ENCODE results near the gene KBTBD12.
"Not testable (repeated sequence)": the region's sequence is repeated elsewhere in the genome, so short reads cannot be mapped to it uniquely, and the experiment has no call there.

The KBTBD12 gene

DNA sequence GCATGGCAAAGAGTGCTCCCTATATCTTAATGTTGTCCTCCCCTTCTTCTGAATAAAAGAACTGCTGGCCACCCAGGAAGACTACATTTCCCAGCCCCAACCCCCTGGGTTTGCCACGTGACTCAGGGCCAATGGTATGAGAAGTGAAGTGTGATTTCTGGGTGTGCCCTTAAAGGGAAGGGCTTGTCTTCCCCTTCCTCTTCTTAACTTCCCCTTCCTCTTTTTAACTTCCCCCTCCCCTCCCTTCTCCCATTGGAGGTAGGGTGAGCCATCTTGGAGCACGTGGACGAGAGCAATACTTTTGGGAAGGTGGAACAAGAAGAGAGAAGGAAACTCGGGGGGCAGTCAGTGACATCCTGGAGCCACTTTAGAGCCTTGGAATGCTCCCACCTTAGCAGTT, 6.8 kb upstream of the KBTBD12 start:
- no peak overlapping the region for H3K27ac ChIP-seq
- H3K27me3 ChIP-seq = no peaks in the 10 kb centered on the region
- H3K9me3 ChIP-seq = no peaks in the 10 kb centered on the region
- no peaks in the 10 kb centered on the region for H3K36me3 ChIP-seq
- TF ChIP-seq, protein P1, sequence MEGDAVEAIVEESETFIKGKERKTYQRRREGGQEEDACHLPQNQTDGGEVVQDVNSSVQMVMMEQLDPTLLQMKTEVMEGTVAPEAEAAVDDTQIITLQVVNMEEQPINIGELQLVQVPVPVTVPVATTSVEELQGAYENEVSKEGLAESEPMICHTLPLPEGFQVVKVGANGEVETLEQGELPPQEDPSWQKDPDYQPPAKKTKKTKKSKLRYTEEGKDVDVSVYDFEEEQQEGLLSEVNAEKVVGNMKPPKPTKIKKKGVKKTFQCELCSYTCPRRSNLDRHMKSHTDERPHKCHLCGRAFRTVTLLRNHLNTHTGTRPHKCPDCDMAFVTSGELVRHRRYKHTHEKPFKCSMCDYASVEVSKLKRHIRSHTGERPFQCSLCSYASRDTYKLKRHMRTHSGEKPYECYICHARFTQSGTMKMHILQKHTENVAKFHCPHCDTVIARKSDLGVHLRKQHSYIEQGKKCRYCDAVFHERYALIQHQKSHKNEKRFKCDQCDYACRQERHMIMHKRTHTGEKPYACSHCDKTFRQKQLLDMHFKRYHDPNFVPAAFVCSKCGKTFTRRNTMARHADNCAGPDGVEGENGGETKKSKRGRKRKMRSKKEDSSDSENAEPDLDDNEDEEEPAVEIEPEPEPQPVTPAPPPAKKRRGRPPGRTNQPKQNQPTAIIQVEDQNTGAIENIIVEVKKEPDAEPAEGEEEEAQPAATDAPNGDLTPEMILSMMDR (IDR thresholded peaks at IDR 0.05) = no peak
- peaks cover 0 to 17% (median 13%) of the 10 kb centered on the region in 4 donors for H3K4me1 ChIP-seq
- DNase-seq = peak in 1 of 2 donors; percentile 31
- intact Hi-C loops (cut with DNase I; ENCODE audit: low total_unique reads) = no loop called here
- H3K4me3 ChIP-seq = no peak overlapping the region

DNA sequence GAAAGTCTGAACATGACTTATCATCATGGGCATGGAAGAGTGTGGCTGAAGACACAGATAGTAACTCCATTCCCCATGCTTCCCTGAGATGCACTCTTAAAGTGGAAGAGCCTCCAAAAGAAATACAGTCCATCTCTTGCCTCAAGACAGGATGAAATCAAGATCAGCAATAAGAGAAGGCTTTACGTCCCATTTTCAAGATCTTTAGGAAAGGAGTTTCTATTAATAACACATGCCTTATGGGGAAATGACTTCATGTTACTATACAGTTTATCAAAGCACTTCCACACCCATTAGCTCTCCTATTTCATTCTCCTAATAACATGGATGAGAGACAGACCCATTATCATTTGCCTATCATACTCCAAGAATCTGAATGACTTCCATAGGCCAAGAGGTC, 6.1 kb upstream of the KBTBD12 start:
- peaks cover 0 to 17% (median 13%) of the 10 kb centered on the region in 4 donors for H3K4me1 ChIP-seq
- intact Hi-C loops (cut with DNase I; ENCODE audit: low total_unique reads) = no loop called here
- H3K27ac ChIP-seq = no peak overlapping the region
- no peak overlapping the region for H3K4me3 ChIP-seq
- H3K9me3 ChIP-seq = no peaks in the 10 kb centered on the region
- H3K36me3 ChIP-seq = no peaks in the 10 kb centered on the region
- TF ChIP-seq, protein P1 (IDR thresholded peaks at IDR 0.05) = no peak
- no peaks in the 10 kb centered on the region for H3K27me3 ChIP-seq
- DNase-seq = no peak

DNA sequence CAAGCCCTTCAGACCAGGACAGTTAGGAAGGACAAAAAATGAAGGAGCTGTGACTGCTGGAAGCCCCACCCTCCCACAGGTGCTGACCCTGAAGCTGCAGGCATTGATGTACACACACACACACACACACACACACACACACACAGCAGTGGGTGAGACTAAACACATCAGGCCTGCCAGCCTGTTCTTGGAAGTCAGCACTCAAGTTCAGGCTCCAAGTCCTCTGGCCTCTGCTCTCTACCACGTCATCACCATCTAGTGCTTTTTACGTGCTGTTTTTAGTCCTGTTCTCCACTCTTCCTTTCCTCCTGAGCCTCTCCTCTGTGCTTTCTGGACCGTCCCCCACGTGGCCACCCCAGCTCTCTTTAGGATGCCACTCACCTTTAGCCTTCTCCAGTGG, 5.4 kb upstream of the KBTBD12 start:
- no peaks in the 10 kb centered on the region for H3K27me3 ChIP-seq
- TF ChIP-seq, protein P1 (IDR thresholded peaks at IDR 0.05) = no peak
- no peaks in the 10 kb centered on the region for H3K36me3 ChIP-seq
- no peaks in the 10 kb centered on the region for H3K9me3 ChIP-seq
- H3K27ac ChIP-seq = peak overlapping the region in 1 of 2 donors; percentile 76
- H3K4me3 ChIP-seq = no peak overlapping the region
- no peak for DNase-seq
- peaks cover 0 to 17% (median 13%) of the 10 kb centered on the region in 4 donors for H3K4me1 ChIP-seq
- intact Hi-C loops (cut with DNase I; ENCODE audit: low total_unique reads) = no loop called here

DNA sequence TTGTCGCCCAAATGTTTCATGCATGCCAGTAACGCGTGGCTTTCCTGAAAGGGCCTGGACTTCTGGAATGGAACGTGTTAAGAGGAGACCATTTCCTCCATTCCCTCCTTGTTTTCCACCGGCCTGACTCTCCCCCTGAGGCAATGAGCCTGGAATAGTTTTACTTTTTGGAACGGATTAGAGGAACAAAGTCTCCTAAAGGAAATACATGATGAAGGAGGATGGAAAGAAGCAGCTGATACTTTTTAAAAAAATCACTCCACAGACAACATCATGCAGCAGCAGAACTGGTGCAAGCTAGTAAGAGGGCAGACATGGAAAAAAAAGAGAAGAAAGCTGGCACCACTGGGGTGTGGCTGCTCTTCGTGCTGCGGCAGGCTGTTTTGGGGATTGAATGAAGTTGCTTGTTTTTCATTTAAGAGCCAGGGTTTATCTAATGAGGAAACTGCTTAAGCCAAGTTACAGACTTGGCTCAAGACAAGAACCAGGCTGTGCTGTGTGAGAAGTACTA, 3.6 kb upstream of the KBTBD12 start:
- TF ChIP-seq, protein P1 (IDR thresholded peaks at IDR 0.05) = no peak
- intact Hi-C loops (cut with DNase I; ENCODE audit: low total_unique reads) = no loop called here
- peaks cover 0 to 26% (median 23%) of the 10 kb centered on the region in 4 donors for H3K4me1 ChIP-seq
- H3K9me3 ChIP-seq = no peaks in the 10 kb centered on the region
- peak; percentile 47 to 76 for DNase-seq
- no peak overlapping the region for H3K4me3 ChIP-seq
- H3K36me3 ChIP-seq = no peaks in the 10 kb centered on the region
- no peaks in the 10 kb centered on the region for H3K27me3 ChIP-seq
- peak overlapping the region; percentile 63 to 76 for H3K27ac ChIP-seq

DNA sequence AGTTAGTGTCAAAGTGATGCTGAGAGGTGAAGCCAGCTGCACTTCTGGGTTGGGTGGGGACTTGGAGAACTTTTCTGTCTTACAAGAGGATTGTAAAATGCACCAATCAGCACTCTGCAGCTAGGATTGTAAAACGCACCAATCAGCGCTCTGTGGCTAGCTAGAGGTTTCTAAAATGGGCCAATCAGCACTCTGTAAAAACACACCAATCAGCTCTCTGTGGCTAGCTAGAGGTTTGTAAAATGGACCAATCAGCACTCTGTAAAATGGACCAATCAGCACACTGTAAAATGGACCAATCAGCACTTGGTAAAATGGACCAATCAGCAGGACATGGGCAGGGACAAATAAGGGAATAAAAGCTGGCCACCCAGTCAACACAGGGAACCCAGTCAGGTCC, 1.2 kb upstream of the KBTBD12 start:
- intact Hi-C loops (cut with DNase I; ENCODE audit: low total_unique reads) = not testable (repeated sequence)
- H3K27ac ChIP-seq = peak overlapping the region in 1 of 2 donors; percentile 76

DNA sequence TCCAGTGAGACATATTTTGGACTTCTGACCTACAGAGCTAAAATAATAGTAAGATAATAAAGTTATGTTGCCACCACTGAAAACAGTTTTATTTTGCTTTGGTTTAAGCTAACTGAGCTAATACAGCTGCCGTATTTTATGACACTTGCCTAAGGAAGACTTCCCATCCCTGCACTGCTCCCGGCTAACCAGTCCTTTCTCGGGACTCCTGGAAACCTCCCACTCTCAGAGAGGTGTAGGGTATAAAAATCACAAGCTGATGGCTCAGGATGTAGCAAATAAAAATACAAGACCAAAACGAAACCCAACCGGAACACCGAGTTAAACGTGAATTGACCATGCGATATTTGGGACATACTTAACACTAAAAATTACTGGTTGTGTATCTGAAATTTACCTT, 448 bp upstream of the KBTBD12 start:
- no peak for DNase-seq
- H3K4me3 ChIP-seq = peak overlapping the region; percentile 56 to 62
- peak overlapping the region; percentile 76 to 78 for H3K27ac ChIP-seq
- H3K4me1 ChIP-seq = peaks cover 0 to 37% (median 23%) of the 10 kb centered on the region in 4 donors
- intact Hi-C loops (cut with DNase I; ENCODE audit: low total_unique reads) = no loop called here
- H3K36me3 ChIP-seq = no peaks in the 10 kb centered on the region
- TF ChIP-seq, protein P1 (IDR thresholded peaks at IDR 0.05) = no peak
- H3K27me3 ChIP-seq = no peaks in the 10 kb centered on the region
- no peaks in the 10 kb centered on the region for H3K9me3 ChIP-seq

More for the DNA sequence above, 1.2 kb upstream of the KBTBD12 start:
- H3K27me3 ChIP-seq, DNase-seq, H3K9me3 ChIP-seq, H3K4me3 ChIP-seq, H3K36me3 ChIP-seq: not testable (repeated sequence)
- peaks cover 0 to 37% (median 23%) of the 10 kb centered on the region in 4 donors for H3K4me1 ChIP-seq
